HEK293T (cell line): ENCODE measurements around the gene C2orf81.

Experiments used
- ELF4 ChIP-seq: fragments of 450-650 bp; IDR thresholded peaks from 2 replicates; pipeline ENCODE4 v1.6.1; 2017; ENCODE audit warnings: antibody characterized with exemption
- FOXK2 ChIP-seq: fragments of 450-650 bp; IDR thresholded peaks from 2 replicates; pipeline ENCODE4 v1.6.1; 2016; ENCODE audit warnings: mild to moderate bottlenecking
- FOXM1 ChIP-seq: fragments of 450-650 bp; IDR thresholded peaks from 2 replicates; pipeline ENCODE4 v1.6.1; 2017; ENCODE audit warnings: mild to moderate bottlenecking, borderline replicate concordance
- NFRKB ChIP-seq: fragments of 450-650 bp; IDR thresholded peaks from 2 replicates; pipeline ENCODE4 v1.6.1; 2016; ENCODE audit warnings: mild to moderate bottlenecking, moderate library complexity
- SP1 ChIP-seq: fragments of 450-650 bp; IDR thresholded peaks from 2 replicates; pipeline ENCODE4 v1.6.1; 2017
- SUZ12 ChIP-seq: fragments of 450-650 bp; IDR thresholded peaks from 2 replicates; pipeline ENCODE4 v1.6.1; 2016; ENCODE audit warnings: mild to moderate bottlenecking
- TARDBP ChIP-seq: fragments of 450-650 bp; IDR thresholded peaks from 2 replicates; pipeline ENCODE4 v1.6.1; 2016
- ZNF384 ChIP-seq: fragments of 450-650 bp; IDR thresholded peaks from 2 replicates; pipeline ENCODE4 v1.6.1; 2016
- TF ChIP-seq, protein P1 (sequence below): fragments of 450-650 bp; IDR thresholded peaks from 2 replicates; pipeline ENCODE4 v1.6.1; 2016

DNA sequence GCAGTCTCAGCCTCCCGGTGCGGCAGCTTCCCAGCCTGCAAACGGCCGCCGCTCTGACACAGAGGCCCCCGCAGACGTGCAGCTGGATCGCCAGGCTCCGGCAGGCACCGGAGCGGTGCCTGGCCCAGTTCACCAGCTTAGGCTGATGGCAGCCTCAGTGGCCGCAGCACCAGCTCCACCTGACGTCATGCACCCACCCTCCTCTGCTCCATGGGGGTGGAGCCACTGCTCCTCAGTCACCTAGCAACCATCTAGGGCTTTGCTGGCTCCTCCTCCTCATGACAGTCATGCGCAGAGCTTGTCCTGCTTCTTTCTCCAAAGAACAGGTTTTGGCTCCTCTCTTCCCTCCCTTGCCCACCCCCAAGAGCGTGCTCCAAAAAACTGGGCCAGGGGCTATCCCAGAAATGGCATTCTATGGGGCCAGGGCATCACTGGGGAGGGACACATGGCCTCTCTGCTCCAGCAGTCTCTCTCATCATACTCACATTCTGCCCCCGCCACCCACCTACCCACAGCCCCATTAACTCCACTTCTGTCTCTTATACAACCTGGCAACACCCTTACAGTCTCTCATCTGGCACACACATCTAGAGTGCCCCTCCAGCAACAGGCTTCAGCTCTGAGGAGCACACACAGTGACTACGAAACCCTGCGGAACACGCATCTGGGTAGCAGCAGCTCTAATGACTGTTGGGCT, 46.8 kb downstream of the C2orf81 start:
- TF ChIP-seq FOXM1 = no peak
- no peak for TF ChIP-seq NFRKB
- TF ChIP-seq FOXK2 = no peak
- no peak for TF ChIP-seq SP1
- TF ChIP-seq ZNF384 = no peak
- TF ChIP-seq, protein P1, sequence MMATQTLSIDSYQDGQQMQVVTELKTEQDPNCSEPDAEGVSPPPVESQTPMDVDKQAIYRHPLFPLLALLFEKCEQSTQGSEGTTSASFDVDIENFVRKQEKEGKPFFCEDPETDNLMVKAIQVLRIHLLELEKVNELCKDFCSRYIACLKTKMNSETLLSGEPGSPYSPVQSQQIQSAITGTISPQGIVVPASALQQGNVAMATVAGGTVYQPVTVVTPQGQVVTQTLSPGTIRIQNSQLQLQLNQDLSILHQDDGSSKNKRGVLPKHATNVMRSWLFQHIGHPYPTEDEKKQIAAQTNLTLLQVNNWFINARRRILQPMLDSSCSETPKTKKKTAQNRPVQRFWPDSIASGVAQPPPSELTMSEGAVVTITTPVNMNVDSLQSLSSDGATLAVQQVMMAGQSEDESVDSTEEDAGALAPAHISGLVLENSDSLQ = no peak
- no peak for TF ChIP-seq SUZ12
- TF ChIP-seq TARDBP = no peak
- no peak for TF ChIP-seq ELF4
